Dedifferentiated amniotic fluid mesenchymal stem cell (primary cell): ENCODE results near the gene LLGL1.

Experiments used
- DNase-seq: peaks from one replicate; pipeline ENCODE4 v3.0.0-alpha.2; 2016; ENCODE audit errors: extremely low spot score

LLGL1 gene

DNA sequence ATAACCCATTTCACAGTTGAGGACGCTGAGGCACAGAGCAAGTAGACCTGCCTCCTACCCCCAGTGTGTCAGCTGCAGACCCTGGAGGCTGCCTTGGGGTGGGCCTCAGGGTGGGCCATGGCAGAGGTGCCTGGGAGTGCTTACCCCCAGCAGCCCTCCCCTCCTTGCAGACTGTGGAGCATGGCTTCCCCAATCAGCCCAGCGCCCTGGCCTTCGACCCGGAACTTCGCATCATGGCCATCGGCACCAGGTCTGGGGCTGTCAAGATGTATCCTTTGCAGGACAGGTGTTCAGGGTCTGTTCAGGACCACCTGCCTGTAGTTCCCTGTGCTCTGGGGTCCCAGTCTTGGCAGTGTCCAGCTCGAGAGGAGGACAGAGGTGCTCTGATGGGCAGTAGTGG lies 4.3 kb downstream of the LLGL1 start:
- DNase-seq = no peak

DNA sequence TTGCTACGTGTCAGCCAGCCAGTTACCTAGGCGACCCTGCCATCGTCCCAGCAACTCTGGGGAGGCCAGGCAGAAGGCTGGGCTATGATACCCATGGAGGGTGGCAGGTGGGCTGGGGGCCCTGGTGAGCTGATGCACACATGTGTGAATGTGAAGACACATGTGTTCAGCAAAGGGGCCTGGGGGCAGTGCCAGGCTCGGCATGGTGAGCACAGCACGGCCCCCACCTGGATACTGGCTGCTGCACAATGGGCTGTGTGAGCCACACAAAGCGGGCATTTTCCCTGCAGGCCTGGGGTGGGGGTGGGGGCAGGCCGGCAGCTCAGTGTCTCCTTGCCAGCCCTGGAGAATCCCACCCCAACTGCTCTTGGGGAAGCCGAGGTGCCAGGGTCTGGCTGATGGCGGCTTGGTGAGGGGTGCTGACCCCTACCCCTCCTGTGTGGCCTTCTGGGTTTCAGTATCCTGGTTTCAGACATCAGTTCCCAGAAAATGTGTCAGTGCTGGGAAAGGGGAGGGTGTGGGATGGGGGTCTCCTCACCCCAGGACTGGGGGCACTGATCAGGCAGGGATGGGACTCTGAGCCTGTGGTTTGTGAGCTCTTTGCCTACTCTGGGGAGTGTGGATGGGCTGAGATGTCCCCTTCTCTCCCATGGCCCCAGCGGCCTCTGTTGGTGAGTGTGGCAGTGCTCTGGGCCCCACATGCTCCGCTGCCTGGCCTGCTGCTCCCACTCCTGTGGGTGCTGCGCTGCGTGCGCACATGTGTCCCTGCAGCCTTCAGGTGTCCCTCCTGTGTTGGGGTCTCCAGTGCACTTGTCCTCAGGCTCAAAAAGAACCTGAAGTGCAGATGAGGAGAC lies 5.1 kb downstream of the LLGL1 start:
- DNase-seq = no peak

DNA sequence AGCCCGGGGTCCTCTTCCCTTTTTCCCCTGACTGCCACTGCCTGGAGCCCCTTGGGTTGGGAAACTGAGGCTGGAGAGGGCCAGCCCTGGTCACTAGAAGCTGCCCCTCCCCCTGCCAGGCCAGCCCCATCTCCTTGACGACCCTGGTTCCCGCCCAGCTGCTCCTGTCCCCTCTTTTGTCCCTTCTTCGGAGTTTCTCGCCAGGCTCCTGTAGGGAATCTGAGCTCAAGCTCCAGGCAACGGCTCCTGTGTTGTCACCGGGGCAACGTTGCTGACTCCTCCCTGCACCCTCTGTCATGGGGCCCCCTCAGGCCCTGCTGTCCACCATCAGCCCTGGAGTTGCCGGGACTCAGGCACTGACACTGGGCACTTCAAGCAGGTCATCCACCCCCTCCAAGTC lies 5.7 kb downstream of the LLGL1 start:
- DNase-seq = no peak

DNA sequence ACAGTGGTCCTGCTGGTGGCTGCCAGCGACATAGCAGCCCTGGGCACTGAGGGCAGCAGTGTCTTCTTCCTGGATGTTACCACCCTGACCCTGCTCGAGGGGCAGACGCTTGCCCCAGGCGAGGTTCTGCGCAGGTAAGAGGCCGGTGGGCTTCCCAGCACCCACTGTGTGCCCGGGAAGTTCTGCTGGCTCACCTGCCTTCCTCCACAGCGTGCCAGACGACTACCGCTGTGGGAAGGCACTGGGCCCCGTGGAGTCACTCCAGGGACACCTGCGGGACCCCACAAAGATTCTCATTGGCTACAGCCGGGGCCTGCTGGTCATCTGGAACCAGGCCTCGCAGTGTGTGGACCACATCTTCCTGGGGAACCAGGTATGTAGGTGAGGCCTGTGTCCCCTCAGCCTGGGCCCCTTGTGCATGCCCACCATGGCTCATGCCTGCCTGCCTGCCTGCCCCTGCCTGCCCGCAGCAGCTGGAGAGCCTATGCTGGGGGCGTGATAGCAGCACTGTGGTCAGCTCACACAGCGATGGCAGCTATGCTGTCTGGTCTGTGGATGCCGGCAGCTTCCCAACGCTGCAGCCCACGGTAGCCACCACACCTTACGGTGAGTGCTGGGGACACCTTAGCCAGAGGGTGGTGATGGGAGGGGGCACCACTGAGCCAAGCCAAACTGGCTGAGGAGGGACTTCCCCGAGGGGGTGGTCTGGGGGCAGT lies 8.5 kb downstream of the LLGL1 start:
- no peak for DNase-seq

DNA sequence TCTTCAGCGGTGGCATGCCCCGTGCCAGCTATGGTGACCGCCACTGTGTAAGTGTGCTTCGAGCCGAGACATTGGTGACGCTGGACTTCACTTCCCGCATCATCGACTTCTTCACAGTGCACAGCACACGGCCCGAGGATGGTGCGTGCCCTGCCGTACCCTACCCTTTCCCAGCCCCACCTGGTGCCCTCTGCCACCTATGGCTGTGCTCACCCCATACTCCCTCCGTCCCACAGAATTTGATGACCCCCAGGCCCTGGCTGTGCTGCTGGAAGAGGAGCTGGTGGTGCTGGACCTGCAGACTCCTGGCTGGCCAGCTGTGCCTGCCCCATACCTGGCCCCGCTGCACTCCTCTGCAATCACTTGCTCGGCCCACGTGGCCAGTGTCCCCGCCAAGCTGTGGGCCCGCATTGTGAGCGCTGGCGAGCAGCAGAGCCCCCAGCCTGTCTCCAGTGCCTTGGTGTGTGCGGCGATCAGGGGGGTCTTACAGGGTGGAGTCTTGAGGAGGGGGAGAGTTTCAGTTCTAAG lies 9.5 kb downstream of the LLGL1 start:
- no peak for DNase-seq

DNA sequence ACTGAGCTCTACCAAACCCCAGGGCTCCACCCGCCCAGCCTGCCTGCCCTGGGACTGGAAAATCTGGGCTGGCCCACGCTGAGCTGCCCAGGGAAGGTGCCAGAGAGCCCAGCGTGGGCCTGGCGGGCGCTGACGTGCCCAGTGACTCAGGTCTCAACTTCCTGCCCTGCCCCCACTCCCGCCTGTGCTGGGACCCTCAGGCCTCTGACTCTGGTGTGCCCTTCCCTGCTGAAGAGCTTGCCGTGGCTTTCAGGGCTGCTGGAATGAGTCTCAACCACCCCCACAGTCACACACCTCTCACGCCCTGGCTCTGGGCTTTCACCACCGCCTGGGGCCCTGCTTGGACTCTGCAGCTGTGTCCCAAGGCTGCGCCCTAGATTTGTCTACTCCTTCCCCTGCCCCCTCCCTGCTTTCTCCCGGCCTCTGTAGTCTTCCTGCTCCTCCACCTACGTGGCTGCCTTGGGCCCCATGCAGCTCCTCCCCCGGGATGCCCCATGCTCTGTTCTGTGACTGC lies 10.4 kb downstream of the LLGL1 start:
- peak; percentile 56 for DNase-seq

DNA sequence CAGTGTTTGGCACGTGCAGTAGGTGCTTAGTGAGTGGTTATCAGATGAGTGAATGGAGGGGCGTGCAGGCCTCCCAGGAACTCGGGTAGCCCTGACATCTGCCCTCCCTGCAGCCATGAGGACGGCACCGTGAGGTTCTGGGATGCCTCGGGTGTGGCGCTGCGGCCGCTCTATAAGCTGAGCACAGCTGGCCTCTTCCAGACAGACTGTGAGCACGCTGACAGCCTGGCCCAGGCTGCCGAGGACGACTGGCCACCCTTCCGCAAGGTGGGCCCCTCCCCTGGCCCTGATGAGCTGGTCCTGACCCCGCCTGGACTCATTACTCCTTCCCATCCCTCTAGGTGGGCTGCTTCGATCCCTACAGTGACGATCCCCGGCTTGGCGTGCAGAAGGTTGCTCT lies 11.1 kb downstream of the LLGL1 start:
- DNase-seq = no peak

DNA sequence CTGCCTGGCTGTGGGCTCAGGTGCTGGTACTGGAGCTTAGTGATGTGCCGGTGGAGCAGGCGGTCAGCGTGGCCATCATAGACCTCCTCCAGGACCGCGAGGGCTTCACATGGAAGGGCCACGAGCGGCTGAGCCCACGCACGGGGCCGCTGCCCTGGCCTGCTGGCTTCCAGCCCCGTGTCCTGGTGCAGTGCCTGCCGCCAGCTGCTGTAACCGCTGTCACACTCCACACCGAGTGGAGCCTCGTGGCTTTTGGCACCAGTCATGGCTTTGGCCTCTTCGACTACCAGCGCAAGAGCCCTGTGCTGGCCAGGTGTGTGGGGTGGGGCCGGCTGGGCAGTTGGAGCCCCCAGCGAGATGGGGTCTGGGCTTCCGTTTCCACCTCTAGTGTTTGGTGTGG lies 12.0 kb downstream of the LLGL1 start:
- no peak for DNase-seq

DNA sequence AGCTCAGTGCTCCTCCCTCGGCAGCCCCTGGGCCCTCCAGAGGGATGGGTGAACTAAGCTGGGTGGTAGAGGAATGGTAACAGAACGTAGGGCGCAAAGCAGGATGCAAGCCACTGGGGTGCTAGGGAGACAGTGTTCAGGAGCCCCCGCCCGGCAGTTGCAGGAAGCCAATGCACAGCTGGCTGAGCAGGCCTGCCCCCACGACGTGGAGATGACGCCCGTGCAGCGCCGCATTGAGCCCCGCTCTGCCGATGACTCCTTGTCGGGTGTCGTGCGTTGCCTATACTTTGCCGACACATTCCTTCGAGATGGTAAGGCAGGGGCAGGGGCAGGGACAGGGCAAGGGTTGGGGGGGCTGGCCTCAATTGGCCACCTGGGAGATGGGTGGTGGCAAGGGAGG lies 12.9 kb downstream of the LLGL1 start:
- no peak for DNase-seq

DNA sequence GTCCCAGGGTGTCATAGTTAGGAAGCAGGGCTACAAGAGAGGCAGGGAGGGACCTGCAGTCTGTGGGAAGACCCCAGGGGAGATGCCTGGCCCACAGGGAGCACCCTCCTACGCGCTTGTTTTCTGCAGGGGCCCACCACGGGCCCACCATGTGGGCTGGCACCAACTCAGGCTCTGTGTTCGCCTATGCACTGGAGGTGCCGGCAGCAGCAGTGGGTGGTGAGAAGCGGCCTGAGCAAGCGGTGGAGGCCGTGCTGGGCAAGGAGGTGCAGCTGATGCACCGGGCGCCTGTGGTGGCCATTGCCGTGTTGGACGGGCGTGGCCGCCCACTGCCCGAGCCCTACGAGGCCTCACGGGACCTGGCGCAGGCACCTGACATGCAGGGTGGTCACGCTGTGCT lies 15.0 kb downstream of the LLGL1 start:
- no peak for DNase-seq

DNA sequence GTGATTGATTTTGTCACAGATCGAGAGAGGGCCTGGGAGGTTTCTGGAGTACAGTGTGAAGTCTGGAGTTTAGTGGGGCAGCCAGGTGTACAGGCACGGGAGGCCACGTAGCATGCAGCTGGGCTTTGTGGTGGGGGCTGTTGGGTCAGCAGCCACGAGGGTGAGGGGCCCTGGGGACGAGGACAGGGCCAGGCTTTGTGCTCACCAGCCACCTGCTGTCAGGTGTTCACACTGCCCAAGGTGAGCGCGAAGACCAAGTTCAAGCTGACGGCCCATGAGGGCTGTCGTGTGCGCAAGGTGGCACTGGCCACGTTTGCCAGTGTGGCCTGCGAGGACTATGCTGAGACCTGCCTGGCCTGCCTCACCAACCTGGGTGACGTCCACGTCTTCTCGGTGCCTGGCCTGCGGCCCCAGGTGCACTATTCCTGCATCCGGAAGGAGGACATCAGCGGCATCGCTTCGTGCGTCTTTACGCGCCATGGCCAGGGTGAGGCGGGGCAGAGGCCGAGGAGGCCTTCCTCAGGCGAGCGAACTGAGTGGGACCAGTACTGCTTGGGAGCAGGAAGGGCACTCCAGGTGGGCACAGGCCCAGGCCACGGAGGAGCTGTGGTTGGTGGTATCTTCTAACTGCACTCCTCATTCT lies 15.9 kb downstream of the LLGL1 start:
- no peak for DNase-seq

DNA sequence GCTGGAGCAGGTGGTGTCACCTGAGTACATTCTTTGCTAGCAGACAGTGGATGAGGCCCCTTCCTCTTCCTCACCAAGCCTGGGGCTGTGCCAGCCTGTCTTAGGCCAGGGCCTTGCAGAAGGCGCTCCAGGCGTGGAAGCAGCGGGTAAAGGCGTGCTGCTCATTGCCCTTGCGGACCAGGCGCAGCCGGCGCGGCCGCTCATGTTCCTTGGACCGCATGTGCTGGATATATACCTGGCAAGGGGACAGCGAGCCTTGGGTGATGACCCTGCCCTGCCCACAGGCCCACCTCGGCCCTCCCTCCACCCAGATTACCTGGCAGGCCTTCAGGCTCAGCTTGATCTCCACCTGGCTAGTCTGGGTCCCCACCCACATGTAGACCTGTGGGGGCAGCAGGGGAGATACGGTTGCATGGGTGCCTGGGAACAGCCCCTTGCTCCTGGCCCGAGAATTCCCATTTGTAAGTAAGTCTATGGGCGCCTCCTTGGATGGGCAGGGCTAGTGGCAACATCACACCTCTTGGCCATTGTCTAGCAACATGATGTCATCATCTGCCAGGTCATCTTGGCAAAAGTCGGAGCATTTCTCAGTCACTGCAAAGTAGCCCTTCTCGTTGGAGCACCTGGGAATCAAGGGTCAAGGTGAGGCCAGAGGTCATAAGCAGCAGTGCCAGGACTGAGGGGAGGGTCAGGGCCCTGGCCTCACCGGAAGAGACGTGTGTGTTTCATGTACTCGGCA lies 19.8 kb downstream of the LLGL1 start:
- DNase-seq = no peak

DNA sequence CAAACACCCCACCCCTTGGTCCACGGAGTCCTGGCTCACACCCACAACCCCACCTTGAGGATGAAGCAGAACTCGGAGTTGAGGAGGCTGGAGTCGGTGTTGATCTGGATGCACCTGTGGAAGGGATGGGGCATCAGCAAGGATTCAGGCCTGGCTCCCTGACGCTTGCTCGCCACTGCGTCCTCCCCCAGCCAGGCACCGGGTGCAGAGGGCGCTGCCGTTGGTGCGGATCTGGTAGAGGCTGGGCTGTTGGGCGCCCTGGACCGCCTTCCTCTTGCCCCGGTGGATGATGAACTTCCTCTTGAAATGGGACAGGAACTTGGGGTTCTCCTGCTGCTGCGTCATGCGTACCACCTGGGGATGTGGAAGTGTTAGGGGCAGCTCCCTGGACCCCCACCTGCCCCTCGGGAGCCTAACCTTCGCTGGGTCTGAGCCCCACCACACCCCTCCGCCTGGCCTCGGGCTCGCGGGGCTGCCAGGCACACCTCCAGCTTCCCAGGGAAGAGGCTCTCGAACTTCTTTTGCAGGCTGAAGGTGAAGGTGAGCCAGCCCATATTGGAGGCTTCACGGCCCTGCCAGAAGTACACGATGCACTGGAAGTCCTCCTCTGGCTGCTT lies 20.8 kb downstream of the LLGL1 start:
- DNase-seq = no peak

DNA sequence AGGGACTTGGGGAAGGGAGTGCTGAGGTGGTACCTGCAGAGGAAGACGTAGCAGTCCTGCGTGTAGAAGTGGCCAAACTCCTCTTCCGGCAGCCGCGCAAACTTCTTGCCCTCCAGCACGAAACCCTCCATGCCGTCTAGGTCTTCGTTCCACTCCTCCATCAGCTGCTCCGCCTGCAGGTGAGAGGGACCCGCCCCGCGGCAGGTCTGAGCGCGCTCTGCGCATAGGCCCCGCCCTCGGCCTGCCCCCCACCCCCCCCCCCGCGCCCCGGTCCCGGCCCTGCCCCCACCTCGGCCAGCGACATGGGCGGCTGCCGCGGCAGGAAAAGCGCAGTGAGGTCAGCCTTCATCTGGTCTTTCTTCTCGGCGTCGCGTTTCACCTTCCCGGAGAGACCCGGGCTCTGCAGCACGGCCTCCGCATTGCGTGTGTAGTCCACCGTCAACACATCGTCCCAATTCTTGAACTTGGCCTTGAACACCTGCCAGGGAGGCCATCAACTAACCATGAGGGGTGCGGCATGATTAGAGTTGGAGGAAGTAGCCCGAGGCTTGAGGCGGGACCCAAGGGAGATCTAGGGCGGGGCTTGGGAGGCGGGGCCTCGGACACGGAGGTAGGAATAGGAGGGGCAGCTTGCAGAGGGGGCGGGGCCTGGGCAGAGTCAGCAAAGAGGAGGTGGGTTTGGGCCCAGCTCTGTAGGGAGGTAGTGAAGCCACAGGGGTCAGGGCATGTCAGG lies 21.6 kb downstream of the LLGL1 start:
- no peak for DNase-seq

DNA sequence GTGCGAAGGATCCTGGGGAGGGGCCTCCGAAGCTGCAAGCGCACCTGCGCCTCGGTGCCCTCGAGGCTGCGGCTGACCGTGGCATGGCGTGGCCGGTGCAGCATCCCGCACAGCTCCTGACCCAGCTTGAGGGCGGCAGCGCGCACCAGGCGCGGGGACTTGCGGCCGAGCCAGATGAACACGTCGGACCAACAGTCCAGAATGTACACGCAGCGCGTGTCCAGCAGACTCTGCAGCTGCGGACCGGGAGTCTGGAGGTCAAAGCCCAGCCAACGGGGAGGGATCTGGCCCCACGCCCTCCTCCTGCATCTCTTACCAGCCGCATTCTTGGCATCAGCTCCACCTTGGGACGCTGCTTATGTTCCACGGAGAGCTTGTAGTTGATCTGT lies 22.2 kb downstream of the LLGL1 start:
- DNase-seq = no peak

DNA sequence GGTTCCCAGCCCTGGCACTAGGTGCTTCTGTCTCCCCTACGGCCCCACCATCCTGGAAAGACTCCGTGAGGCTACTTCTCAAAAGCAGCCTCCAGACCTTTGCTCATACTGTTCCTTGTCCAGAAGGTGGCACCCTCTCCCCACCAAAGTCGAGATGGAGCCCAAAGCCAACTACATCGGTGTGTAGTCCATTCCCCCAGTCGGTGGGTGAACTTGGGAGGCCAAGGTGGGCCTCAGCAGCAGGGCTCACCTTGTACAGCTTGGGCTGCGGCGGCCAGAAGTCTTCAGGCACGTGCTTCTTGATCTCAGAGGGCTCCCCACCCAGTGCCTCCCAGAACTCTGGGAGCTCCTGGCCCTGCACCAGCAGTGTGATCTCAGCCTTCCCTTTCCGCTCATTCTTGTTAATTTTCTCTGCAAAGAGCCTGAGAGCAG lies 22.9 kb downstream of the LLGL1 start:
- peak; percentile 56 for DNase-seq

DNA sequence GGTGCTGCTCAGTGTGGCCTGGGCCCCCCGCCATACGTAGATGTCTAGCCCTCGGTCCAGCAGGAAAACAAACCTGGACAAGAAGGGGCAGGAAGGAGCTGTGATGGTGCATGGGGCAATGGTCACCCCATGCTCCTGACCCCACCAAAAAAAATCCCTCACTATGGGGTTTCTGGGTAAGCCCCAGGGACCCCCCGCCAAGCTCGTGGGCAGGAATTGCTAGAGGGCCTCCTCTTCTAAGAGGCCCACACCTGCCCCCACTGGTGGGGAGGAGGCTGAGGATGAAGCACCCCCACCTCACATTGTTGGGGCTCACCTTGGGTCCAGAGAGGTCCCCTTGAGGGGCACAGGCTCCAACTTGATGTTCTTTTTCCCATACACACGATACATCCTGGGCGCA lies 23.4 kb downstream of the LLGL1 start:
- no peak for DNase-seq

DNA sequence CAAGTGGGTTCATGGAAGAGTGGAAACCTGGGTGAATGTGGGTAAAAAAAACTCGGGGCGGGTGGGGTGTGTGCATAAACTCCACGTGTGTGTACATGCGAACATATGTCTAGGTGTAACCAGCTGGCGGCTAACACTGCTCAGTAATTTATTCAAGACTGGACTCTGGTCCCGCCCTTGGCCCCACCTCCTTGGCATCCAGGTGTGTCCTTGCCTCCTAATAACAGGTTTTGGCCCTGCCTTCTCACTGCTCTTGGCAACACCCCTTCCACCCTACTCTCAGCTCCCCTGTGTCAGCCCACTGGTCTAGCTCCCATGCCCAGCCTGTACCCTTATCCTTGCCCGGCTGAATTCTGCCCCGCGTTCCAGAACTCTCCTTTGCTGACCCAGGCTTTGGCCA lies 24.8 kb downstream of the LLGL1 start:
- DNase-seq = no peak

DNA sequence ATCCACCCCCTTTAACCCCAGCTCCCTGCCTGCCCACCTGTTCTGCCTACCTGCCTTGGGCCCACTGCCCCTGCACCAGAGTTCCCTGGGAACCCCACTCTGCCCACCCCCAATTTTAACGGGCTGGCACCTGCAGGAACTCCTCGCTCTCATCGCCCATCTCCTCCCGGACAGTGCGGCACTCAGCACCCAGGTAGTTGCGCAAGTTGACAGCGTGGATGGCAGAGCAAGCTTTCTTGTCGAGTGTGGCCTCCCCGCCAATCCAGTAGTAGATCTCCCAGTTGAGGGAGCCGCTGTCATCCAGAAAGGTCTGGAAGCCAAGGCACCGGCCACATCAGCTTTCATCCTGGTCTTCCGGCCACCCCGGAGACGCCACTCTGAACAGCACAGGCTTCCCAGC lies 25.3 kb downstream of the LLGL1 start:
- no peak for DNase-seq

DNA sequence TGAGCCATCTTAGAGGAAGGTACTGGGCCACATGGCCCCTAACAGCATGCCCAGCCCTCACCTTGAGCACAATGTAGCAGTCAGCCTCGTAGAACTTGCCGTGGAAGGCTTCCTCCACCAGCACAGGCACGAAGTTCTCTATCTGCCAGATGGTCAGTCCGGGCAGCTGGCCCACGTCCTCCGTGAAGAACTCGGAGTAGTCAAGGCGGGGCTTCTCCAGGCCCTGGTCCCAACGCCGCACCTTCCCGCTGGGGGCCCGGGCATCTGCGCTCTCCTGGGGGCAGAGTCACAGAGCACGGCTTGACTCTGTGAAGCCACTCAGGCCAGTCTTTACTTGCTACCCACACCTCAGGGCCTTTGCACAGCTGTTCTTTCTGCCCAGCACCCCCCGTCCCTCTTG lies 25.8 kb downstream of the LLGL1 start:
- DNase-seq = no peak

DNA sequence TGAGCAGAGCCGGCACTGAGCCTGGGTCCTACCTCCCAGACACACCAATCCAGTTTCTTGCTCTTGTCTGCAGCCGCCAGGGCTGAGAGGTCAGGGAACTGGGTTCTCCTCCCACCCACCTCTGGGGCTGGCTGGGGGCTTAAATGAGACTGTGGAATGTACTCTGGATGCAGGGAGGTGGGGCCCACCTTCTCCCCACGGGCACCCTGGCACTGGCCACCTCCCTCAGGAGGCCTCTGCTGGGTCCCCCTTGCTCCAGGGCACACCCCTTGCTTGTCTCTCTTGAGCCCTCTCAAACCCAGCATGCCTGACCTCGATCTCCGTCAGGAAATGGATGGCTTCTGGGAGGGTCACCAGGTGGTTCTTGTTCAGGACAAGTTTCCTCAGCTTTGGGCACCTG lies 26.7 kb downstream of the LLGL1 start:
- DNase-seq = no peak
